ENCODE data around the gene HACD4.

HACD4 gene

DNA sequence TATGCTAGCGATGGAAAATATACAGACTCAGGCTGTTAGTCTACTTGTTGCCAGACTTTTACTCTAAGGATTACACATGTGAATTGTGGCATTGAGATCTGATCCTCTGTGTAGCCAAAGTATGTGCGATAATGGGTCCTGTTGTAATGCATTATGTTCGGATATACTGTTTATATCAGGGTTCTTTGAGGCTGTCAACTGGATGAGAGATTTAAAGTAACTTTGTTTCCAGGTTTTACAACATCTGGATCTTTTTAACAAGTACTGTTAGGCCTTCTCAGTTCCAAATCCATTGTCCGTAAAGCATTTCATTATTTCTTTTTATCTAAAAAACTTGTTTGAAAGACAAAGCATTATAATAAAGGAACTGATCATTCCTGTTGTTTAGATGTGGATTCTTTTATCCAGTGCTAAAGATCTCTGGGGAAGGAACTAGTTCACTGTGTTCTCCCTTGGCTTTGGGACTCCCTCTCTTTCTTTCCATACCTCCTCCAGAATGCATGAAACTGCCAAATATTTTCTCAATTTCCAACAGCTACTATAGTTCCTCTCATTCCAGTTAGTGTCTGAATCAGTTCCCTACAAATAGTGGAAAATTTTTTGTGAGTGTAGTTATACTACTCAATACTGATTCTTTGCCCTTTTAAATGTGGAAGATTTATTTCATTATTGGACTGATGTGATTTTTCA lies 68.8 kb downstream of the HACD4 start:
- DNase-seq, result no peak

DNA sequence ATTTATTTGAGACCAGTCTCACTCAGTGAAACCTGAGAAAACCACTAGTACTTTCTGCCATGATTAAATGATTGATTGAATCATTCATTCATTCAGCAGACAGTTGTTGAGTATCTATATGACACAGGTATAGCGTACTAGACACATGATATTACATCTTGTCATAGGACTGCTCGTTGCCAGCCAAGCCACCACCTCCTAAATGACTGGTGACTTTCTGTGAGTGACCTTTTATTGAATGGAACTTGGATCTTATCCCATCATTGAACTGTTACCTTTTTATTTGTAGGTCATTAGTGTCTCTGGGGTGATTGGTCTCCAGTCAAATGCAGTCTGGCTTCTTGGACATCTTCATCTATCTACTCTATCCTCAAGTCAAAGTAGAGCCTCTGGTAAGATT lies 80.7 kb downstream of the HACD4 start:
- no peak for DNase-seq
